GM18517 (cell line): ENCODE measurements around the gene RGS12.

Experiments used
- ATAC-seq: cut with Tn5 transposase; IDR thresholded peaks from one replicate; pipeline ENCODE4 v1.9.1; 2021; ENCODE audit warnings: mild to moderate bottlenecking, moderate library complexity; ENCODE audit not compliant: unreplicated experiment

RGS12 gene

DNA sequence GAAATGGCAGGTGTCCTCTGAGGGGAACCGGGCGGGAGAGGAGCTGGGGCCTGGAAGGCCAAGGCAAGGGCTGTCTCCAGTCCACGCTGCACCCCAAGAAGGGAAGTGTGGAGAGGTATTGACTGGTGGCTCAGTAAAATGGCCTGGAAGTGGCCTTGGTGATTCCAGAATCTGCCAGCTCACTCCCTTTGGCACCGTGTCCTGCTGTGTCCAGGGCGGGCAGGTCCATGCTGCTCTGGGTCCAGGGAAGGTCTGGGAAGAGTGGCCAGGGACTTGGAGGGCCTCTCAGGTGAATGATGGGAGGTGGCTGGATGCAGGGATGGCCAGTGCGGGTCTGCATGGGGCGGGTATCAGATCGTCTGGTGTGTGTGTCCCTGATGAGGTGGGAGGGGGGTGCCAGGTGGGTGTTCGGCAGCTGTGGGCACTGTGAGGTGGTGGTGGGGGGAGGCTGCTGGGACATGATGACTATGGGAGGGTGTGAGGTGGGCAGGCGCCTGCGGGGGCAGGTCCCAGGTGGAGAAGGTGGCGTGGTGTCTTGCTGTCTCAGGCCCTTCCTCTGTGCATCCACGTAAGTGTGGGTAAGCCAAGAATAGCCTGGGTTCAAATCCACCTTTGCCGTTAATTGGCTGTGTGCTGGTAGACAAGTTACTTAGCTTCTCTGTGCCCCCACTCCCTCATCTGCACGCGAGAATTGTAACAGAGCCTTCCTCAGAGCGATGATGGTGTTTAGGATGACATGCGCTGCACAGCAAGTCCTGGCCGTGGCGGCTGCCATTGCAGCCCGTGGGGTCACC is 17.7 kb downstream of the RGS12 start:
- ATAC-seq = no peak

DNA sequence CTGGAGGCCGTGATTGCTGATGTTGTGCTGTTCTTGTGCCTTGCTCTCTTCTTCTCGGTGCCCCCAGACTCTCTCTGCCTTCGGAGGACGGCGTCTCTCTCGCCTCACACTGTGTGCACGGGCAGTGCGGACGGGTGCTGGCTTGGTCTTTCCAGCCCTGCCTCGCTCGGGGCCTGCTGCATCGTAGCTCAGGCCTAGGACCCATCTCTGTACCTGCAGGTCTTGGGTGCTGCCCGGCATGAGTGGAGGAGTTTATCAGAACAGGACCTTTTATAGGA is 18.2 kb downstream of the RGS12 start:
- no peak for ATAC-seq

DNA sequence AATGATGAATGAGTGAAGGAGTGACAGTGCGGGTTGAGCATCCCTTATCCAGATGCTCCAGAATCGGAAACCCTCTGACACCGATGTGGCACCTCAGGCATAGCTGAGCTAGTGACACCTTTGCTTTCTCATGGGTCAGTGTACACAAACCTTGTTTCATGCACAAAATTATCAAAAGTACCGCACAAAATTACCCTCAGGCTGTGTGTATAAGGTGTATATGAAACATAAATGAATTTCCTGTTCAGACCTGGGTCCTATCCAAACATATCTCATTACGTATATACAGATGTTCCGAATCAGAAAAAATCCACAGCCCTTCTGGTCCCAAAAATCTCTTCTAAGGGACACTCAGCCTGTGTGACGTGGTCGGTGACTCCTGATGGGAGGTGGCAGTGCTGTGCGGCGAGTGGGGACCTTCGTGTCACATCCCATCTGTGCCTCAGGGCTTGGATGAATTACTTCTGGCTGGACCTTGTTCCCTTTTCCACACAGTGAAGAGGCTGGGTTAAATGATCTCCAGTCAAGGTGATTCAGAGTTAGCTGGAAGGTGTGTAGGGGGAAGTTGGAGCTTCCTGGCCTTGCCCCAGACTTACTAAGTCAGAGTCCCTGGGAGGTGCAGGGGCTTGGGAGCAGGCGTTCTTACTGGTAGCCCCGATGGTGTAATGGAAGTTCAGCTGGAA is 18.8 kb downstream of the RGS12 start:
- ATAC-seq = no peak

DNA sequence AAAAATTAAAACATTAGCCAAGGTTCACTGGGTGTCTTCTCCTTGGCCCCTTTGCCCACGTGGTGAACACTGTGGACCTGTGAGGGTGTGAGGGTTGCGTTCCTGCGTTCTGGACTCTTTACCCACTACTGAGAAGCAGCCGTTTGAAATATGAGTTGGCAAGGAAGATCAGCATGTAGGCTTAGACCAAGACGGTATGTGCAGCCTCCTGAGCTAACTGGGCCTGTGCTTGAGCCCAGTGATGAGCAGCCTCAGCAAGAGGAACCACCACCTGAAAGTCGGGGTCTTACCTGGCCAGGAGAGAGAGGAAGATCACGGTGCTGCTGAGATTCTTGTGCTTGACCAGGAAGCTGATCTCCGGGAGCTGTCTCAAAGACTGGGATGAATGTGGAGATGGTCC is 19.5 kb downstream of the RGS12 start:
- no peak for ATAC-seq

DNA sequence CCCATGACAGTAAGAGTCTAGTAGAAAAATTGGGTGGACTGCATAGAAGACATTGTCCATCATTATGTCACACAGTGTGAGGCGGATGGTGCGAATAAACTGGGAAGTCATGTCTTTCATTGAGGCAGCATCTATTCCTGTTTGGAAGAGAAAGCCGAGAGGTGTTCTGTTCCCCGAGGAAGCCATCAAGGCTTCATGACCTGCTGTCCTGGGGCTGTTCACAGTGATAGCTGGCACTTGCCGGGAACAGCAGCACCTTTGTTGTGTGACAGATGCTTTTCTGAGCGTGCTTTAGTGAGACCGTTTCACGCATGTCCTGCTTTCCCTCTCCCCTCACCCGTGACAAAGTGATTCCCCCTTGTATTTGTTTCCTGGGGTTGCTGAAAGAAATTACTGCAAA is 20.3 kb downstream of the RGS12 start:
- ATAC-seq = no peak

DNA sequence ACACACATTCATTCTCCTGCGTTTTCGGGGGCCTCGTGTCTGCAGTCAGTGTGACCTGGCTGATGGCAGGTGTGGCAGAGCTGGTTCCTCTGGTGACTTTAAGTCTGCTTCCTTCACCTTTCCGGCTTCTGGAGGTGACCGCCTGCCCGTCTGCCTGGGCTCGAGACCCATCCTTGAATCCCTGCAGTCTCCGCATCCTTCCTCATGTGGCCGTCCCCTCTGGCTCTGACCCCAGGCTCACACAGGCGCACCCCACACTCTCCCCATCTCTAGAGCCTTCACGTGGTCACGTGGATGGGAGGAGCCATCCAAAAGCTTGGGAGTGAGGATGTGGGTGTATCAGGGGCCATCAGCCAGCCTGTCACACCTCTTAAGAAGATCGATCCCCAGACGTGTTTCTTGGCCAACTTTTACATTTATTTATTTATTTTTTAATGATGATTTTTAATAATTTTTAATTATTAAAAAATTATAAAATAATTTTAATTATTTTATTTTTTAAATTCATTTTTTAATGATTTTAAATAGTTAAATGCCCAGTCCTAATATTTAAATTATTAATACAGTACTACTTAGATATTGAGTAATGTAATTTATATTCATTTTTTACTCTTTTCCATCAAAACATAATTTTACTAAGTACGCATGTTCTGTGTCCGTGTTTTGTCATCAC is 20.9 kb downstream of the RGS12 start:
- no peak for ATAC-seq

DNA sequence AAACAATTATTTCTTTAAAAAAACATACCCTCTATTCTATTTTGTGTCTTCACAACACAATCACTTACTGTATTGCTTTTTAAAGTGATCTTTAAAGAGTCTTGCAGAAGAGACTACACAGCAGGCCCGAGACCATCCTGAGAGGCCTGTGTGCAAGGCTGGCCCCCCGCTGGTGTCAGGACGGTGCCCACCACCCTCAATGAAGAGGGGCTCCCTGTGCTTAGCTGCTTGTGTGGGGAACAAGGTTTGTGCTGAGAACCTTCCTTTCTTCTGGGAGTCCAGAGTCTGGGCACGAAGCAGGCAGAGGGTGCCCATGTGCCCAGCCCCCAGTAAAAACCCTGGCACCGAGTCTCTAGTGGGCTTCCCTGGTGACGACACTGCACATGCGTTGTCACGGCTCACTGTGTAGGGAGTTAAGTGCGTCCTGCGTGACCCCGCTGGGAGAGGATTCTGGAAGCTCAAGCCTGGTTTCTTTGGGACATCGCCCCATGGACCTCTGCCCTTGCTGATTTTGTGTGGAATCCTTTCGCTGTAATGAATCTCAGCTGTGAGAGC is 22.0 kb downstream of the RGS12 start:
- no peak for ATAC-seq

DNA sequence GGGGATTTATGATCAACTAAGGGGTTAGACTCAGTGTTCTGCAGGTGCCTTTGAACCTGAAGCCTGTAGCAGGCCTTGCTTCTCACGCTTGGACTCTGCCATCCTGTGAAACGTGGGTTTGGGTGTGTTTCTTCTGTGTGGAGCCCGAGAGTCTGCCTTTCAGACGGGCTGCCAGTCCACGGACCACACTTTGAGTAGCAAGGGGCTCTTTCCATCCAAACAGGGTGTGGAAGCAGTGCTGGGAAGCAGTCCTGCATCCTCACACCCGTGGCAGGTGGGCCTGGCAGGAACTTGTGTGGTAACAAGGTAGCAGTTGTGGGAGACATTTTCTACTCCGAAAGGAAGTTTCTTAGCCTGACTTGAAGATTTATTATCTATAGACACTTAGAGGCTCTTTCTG is 22.7 kb downstream of the RGS12 start:
- no peak for ATAC-seq

DNA sequence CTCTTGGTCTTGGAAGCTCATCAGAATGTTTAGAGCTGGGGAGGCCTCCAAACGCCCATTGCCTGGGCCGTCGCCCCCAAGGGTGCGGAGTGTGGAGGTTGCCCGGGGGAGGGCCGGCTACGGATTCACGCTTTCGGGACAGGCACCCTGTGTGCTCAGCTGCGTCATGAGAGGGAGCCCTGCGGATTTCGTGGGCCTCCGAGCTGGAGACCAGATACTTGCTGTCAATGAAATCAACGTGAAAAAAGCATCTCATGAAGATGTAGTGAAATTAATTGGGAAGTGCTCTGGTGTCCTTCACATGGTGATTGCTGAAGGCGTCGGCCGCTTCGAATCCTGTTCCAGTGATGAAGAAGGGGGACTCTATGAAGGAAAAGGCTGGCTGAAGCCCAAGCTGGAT is 23.3 kb downstream of the RGS12 start:
- ATAC-seq = no peak

DNA sequence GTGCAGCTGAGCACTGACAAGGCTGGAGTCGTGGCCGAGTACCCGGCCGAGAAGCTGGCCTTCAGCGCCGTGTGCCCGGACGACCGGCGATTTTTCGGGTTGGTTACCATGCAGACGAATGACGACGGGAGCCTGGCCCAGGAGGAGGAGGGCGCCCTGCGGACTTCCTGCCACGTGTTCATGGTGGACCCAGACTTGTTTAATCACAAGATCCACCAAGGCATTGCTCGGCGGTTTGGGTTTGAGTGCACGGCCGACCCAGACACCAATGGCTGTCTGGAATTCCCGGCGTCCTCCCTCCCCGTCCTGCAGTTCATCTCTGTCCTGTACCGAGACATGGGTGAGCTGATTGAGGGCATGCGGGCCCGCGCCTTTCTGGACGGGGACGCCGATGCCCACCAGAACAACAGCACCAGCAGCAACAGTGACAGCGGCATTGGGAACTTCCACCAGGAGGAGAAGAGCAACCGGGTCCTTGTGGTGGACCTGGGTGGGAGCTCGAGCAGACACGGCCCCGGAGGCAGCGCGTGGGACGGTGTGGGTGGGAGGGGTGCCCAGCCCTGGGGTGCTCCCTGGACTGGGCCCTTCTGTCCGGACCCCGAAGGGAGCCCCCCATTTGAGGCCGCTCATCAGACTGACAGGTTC is 24.3 kb downstream of the RGS12 start:
- no peak for ATAC-seq

DNA sequence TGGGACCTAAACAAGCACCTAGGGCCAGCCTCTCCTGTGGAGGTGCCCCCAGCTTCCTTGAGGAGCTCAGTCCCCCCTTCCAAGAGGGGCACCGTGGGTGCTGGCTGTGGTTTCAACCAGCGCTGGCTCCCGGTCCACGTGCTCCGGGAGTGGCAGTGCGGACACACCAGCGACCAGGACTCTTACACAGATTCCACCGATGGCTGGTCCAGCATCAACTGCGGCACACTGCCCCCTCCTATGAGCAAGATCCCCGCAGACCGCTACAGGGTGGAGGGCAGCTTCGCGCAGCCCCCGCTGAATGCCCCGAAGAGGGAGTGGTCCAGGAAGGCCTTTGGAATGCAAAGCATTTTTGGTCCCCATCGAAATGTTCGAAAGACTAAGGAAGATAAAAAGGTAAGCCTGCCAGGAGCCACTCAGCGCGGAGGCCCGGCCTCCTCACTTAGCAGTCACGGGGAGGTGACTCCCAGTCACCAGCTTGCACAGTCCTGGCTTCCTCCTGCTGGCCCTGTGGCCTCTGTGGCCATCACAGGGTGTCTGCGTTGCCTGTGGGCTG is 24.9 kb downstream of the RGS12 start:
- ATAC-seq = no peak

DNA sequence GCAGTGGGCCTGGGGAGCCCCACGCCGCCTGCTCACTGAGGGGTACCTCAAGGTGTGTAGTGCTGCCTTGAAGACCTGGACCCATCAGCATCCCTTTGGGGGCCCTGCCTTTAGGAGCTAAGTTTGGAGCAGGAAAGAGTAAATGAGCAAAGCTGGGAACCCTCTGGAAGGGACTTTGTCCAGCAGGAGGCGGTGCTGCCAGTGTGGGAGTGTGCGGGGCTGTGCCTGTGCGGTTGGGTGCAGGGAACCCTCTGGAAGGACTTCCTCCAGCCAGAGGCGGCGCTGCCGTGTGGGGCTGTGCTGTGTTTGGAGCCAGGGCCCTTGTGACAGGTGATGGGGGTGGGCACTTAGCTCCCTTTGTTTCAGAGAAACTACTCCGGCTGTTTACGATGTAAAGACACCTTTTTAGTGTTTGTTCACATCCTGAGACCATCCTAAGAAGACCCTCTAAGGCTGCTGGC is 25.8 kb downstream of the RGS12 start:
- no peak for ATAC-seq

DNA sequence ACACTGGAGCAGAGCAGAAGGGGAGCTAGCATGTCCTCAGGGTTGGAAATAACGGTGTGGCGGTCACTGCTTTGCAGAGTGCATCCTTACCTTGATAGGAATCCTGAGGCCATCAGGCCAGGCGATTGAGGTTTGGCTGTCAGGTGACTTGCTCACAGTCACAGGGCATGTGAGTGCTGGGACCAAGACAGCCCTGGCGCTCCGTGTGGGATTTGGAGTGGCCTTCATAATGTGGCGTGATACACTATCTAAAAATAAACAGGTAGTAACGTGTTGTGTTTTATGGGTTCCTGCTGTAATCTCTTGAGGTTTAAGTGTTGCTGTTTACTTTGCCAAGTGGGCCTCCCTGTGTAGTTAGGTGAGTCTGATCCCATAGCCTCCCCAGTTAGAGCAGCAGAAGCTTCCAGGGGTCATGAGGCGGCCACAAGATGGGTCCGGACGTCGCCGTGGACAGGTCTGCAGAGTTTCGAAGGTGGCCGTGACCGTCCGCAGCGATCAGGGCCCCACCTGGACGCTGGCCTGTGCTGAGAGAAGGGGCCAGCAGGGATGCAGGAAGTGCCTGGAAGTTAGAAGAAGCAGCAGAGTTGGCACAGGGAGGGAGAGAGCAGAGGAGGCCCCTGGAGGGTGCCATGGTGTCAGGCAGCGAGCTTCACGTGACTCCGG is 27.7 kb downstream of the RGS12 start:
- ATAC-seq = no peak

DNA sequence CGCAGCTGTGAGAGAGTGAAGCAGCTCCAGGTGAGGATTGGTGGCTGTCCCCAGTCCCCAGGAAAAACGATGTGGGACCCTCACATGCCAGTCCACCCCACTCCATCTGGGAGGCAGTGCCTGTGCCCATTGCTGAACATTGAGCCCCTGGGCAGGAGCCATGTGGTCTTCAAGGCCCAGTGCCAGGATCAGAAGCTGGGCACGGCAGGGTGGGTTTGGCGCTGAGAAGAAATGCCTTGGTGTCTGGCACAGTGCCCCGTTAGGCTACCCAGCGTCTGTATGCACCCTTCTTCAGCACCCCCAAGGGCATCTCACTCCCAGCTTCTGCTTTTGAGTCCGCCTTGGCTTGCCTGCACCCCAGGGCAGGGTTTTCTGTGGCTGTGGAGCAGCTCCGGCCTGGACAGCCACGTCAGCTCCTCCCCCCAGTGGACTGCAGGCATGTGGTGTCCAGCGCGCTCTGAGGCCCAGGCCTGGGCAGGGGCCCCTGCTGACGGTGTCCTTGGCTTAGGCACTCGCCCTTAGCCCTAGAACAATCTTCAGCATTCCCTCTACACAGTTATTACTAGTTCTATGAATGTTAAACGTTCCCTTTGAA is 28.6 kb downstream of the RGS12 start:
- ATAC-seq = no peak

DNA sequence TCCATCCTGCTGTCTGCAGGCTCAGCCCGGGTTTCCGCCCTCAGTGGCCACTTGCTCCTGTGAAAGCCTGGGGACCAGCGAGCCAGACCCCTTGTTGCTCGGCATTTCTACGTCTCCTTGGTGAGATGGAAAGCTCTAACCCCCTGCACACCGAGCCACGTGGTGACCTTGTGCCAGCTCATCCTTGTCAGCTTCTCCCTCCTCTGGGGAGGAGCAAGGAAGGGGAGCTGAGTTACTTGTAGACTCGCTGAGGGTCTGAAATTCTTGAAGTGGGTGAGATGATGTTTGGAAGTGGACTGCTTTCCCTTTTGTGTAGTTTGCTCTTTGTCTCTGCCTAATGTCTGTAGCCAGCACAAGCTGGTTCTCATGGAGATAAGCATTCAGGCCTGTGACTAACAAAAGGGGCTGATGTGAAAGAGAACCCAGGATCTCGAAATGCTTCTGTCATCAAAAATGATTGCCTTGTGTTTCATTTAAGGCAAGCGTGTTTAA is 29.3 kb downstream of the RGS12 start:
- no peak for ATAC-seq

DNA sequence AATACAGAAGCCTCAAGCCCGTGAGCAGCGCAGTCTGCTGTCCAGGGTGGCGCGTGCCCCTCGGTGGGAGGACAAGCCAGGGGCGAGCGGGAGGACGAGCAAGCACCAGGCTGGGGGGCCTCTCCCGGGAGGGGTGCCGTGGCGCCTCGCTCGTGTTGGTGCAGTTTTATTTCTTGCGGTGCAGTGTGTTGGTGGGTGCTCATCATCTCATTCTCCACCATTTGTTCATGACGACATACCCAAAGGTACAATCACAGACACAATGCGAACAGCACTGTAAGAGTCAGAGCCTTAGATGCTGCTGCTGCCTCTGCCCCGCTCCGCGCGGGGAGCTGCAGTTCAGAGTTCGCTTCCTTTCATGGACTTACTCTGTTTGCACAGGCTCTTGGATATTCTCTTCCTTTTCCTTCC is 30.3 kb downstream of the RGS12 start:
- ATAC-seq = no peak

DNA sequence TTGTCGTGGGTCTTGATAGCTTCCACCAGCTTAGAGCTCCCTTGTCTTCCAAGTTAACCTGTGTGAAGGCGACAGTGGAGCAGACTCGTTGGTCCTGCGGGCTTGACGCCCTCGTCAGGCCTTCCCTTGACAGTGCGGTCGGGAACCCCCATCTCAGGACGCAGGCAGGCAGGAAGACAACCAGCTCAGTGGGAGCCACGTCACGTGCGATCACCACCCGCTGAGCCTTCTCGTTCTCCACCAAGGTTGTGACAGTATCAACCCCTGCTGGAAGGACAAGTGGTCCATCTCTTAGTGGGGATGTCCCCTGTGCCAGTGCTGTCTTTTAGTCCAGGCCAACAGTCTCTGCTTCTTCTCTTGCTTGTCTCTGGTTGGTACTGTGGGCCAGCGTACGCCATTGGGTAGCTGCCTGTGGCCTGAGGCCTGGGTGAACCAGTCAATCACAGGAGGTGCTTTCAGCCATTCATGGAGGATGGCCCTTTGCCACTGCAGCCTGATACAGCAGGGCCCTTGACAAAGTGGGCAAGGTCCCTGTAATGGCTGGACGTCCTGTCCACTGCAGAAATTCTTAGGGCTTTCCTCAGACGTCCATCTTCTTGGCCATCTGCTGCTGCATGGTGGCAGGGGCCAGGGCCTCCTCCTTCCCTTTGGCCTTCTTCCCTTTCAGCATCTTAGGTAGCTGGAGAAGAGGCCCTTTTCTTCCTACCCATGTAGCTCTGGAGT is 31.4 kb downstream of the RGS12 start:
- ATAC-seq = no peak

DNA sequence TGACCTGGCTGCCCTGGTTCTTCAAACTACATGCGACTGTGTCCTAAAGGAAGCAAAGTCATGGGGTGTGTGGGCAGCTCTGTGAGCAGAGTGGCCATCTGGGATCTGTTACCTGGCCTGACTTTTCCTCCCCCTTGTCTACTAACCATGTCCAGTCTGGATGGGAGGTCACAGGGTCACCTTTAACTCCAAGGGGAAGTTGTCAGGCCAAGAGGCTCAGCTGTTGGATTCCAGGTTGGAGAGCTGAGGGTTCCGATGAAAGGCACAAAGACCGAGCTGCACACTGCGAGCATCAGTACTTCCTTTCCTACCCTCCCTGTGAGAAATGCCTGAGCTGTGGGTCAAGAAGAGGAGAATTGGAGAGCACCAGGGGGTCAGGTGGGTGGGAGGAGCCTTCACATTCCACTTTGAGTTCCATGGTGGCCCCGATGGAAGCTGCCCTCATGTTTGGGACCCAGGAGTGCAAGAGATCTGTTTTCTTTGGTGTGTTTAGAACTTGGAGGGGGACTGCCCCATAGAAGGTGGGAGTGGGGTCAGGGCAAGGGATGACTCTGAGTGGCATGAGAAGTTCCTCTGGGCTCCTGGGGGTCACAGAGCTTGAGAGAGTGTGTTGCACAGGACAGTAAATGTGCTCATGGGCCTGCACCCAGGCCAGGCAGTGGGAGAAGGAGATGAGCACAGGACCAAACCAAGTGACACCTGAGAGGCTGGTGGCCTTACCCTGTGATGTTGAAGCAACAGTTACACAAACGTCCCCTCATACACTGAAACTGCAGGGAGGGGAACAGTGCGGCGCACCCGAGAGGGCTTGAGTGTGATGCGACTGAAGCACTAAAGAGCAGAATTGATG is 36.2 kb downstream of the RGS12 start:
- no peak for ATAC-seq
